GM12874 (cell line): Measurements from ENCODE around the gene SORBS2.

Experiments used
- CTCF ChIP-seq: IDR thresholded peaks from 2 replicates; pipeline ENCODE4 v1.5.1; 2011; ENCODE audit warnings: low read depth, mild to moderate bottlenecking, control low read depth, low read length, moderate library complexity; ENCODE audit not compliant: insufficient read depth

SORBS2 gene

DNA sequence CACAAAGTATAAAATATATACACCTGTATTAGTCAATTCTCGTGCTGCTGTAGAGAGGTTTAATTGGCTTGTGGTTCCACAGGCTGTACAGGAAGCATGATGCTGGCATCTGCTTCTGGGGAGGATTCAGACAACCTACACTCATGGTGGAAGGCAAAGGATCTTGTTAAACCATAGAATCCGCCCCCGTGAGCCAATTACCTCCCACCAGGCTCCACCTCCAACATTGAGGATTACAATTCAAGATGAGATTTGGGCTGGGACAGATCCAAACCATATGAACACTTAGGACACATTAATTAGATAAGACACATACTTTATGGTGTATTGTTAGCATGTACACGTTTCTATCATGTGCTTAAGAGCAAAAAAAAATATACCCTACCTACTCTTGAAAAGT lies 22.1 kb upstream of the SORBS2 start:
- no peak for TF ChIP-seq CTCF

GRCh38 chr4:185833055-185833598 lies 21.1 kb upstream of the SORBS2 start:
- no peak for TF ChIP-seq CTCF

GRCh38 chr4:185831125-185831815 lies 19.3 kb upstream of the SORBS2 start:
- no peak for TF ChIP-seq CTCF

DNA sequence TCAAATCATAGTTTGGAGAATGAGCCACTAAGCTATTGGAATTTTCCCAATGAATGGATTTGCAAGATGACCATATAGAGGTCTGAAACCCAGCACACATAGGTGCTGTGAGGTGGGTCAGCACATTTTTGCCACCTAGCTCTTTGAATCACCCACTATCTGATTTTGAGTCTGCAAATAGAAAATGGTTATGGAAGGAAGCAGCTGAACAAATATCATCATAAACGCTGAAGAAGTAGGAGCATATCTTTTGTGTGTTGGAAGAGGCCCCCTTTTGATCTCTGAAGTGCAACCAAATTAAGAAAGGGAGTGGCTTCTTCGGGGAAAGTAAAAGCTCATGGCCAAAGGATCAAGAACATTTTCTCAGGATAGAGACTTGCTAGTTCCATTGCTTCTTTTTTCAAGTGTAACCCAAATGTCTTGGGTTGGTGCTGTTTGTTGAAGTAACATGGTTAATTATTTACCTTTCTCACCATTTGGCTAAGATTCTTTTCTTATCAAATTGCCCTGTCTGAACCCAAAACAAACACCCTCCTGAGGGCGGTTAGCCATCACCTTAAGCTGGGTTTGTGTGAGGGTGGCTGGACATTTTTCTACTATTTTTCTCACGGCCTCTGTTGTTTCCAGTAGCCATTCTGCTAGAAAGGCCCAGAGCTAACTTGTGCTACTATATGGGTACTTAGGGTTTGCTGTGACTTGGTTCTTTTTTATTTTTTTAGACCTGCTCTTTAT lies 18.4 kb upstream of the SORBS2 start:
- no peak for TF ChIP-seq CTCF

DNA sequence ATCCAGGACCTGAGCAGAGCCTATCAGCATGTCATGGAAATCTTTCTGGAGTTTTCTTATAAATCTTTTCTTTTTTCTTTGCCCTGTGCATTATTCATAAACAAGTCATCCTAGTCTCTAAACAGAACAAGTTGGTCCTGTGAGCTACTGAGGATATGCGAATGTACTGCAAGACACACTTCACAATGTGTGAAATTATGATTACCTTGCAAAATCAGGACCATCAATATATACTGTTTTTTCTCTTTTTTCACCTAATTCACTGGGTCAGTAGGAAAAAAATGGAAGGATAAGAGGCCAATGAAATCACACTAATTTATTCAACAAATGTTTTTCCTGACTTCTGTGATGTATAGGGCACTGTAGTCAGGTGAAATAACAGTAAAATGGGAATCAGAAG lies 14.4 kb upstream of the SORBS2 start:
- TF ChIP-seq CTCF = no peak

GRCh38 chr4:185825737-185826136 lies 13.7 kb upstream of the SORBS2 start:
- no peak for TF ChIP-seq CTCF

DNA sequence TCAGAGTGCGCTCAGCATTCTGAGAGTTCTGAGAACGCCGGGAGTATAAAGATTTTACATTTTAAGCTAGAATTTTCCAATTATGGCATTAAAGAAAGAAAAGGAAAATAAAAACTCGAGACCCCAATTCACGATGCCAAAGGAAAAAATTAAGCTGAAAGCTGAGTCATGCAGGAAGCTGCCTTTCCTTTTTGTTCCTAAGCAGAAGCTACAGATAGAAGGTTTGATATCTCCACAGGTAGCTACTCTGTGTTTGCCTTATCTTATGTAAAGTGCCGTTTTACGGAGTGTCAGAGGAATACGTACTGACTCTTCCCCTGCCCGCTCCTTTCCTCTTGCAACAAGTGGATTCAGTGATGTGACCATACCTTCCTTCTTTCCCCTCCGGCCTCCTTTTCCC lies 10.8 kb upstream of the SORBS2 start:
- no peak for TF ChIP-seq CTCF
